Mucosa of descending colon (tissue), 3 donors: Measurements from ENCODE around the gene TECRL. TPM values are rescaled to one million over a fixed set of nuclear protein-coding genes. Genes with fewer than 3 reads are reported as not detected.

Experiments used
- ATAC-seq: fragments of 200-7000 bp; cut with Tn5 transposase; one replicate; pipeline ENCODE4 v1.9.1; 2020; ENCODE audit warnings: mild to moderate bottlenecking, moderate library complexity
- DNase-seq, 3 donors: peaks; one replicate each; pipeline ENCODE4 v3.0.0-alpha.2; 2020
- H3K36me3 ChIP-seq: fragments of 200-600 bp; one replicate; pipeline ENCODE4 v1.8.0; 2021; ENCODE audit warnings: low read depth, mild to moderate bottlenecking
- H3K4me1 ChIP-seq: fragments of 200-600 bp; one replicate; pipeline ENCODE4 v1.8.0; 2021; ENCODE audit warnings: low read depth, mild to moderate bottlenecking
- H3K4me3 ChIP-seq: fragments of 200-600 bp; one replicate; pipeline ENCODE4 v1.8.0; 2021; ENCODE audit warnings: mild to moderate bottlenecking
- H3K9me3 ChIP-seq: fragments of 200-600 bp; one replicate; pipeline ENCODE4 v1.8.0; 2021; ENCODE audit warnings: mild to moderate bottlenecking
- CTCF ChIP-seq: fragments of 200-600 bp; IDR thresholded peaks from one replicate; pipeline ENCODE4 v1.8.0; 2022; ENCODE audit warnings: antibody characterized with exemption, mild to moderate bottlenecking
- intact Hi-C, 2 donors: fragments of 100-400 bp; cut with DNase I in 1 of 2; cut with micrococcal nuclease in 1 of 2; formaldehyde crosslinking; loops; one replicate each; pipeline versions ENCODE4 v1.11.0 to v1.11.1; 2022; cut with DNase I, micrococcal nuclease
- total RNA-seq, 3 donors: library from RNA; stranded (reverse); fragmentation: NEBNext Ultra II Directional in 2 of 3; extraction: Animal tissue kit (Norgen Biotek cat#: 25700) in 2 of 3; gene quantifications; one replicate each; pipeline versions ENCODE4 v1.2.1 to v1.2.4, GENCODE V29; 2021 to 2023
- donor health status: DM: no; HTN: no; CAD: no; lungs with moderate emphysema.
- donor health status: DM: no; HTN: no; CAD: no.
- donor health status: DM: no; HTN: yes; CAD: no.

Gene TECRL
- total RNA-seq, 3 donors from 2014 or later: 0.55 TPM; not detected in 2

GRCh38 chr4:64330143-64330542 is 79.1 kb downstream of the TECRL start:
- TF ChIP-seq CTCF: no peak
- intact Hi-C loops: no loop called here
- no peak for ATAC-seq
- Histone ChIP-seq H3K36me3 (no peaks in the 10 kb centered on the region), H3K9me3 (peaks cover 26% of the 10 kb centered on the region), H3K4me1 (no peaks in the 10 kb centered on the region), H3K4me3 (no peak overlapping the region)
- DNase-seq: no peak

GRCh38 chr4:64327237-64327636 is 82.0 kb downstream of the TECRL start:
- peaks cover 29% of the 10 kb centered on the region for H3K9me3 ChIP-seq
- no peak overlapping the region for H3K4me3 ChIP-seq
- no peak for TF ChIP-seq CTCF
- DNase-seq (no peak), ATAC-seq (no peak)
- no peaks in the 10 kb centered on the region for H3K36me3 ChIP-seq
- H3K4me1 ChIP-seq: no peaks in the 10 kb centered on the region
- intact Hi-C loops: no loop called here

GRCh38 chr4:64326507-64326906 is 82.7 kb downstream of the TECRL start:
- no peak overlapping the region for H3K4me3 ChIP-seq
- no peak for ATAC-seq

GRCh38 chr4:64306255-64306565 is 103.0 kb downstream of the TECRL start:
- Histone ChIP-seq H3K9me3 (peaks cover 23% of the 10 kb centered on the region), H3K36me3 (no peaks in the 10 kb centered on the region), H3K4me1 (no peaks in the 10 kb centered on the region), H3K4me3 (no peak overlapping the region)
- no peak for TF ChIP-seq CTCF
- intact Hi-C loops: no loop called here
- ATAC-seq (no peak), DNase-seq (no peak)

More at GRCh38 chr4:64326507-64326906, 82.7 kb downstream of the TECRL start:
- Histone ChIP-seq H3K9me3 (peaks cover 29% of the 10 kb centered on the region), H3K4me1 (no peaks in the 10 kb centered on the region), H3K36me3 (no peaks in the 10 kb centered on the region)
- no peak for DNase-seq
- intact Hi-C loops: no loop called here
- no peak for TF ChIP-seq CTCF

- no peaks in the 10 kb centered on the region for H3K4me1 ChIP-seq
- ATAC-seq (no peak), DNase-seq (no peak)
- H3K36me3 ChIP-seq: no peaks in the 10 kb centered on the region
- no peak overlapping the region for H3K4me3 ChIP-seq
- intact Hi-C loops: no loop called here
- TF ChIP-seq CTCF: no peak
- peaks cover 23% of the 10 kb centered on the region for H3K9me3 ChIP-seq
Measured at GRCh38 chr4:64305565-64306254, 103.5 kb downstream of the TECRL start.

GRCh38 chr4:64272432-64272831 is 136.8 kb downstream of the TECRL start:
- DNase-seq (no peak), ATAC-seq (no peak)
- H3K4me1 ChIP-seq: no peaks in the 10 kb centered on the region
- no peak for TF ChIP-seq CTCF
- intact Hi-C loops: no loop called here
- no peak overlapping the region for H3K4me3 ChIP-seq
- H3K9me3 ChIP-seq: peaks cover 25% of the 10 kb centered on the region
- H3K36me3 ChIP-seq: no peaks in the 10 kb centered on the region
